AG08396 (cell line): Measurements from ENCODE around the gene NPR2.
A peak's percentile ranks its signal among the peaks of the same experiment; 100 is the strongest.

ENCODE experiments used
- DNase-seq: peaks from one replicate; pipeline ENCODE4 v3.0.0; 2012; ENCODE audit warnings: low spot score, mixed read lengths

Gene NPR2

GRCh38 chr9:35763803-35764202 is 27.6 kb upstream of the NPR2 start:
- no peak for DNase-seq

GRCh38 chr9:35766997-35767396 is 24.4 kb upstream of the NPR2 start:
- DNase-seq: no peak

- DNase-seq: no peak
These were observed 23.9 kb upstream of the NPR2 start for GRCh38 chr9:35767458-35767857.

- no peak for DNase-seq
These were observed 21.6 kb upstream of the NPR2 start for GRCh38 chr9:35769763-35770162.

- DNase-seq: no peak
These were observed 20.3 kb upstream of the NPR2 start for GRCh38 chr9:35771075-35771433.

- no peak for DNase-seq
These were observed 19.9 kb upstream of the NPR2 start for GRCh38 chr9:35771534-35771933.

- no peak for DNase-seq
These were observed 19.4 kb upstream of the NPR2 start for GRCh38 chr9:35771943-35772342.

- DNase-seq: no peak
These were observed 16.3 kb upstream of the NPR2 start for GRCh38 chr9:35774907-35775635.

- no peak for DNase-seq
These were observed 15.4 kb upstream of the NPR2 start for GRCh38 chr9:35776018-35776417.

GRCh38 chr9:35778496-35778895 is 12.9 kb upstream of the NPR2 start:
- no peak for DNase-seq

GRCh38 chr9:35781066-35781465 is 10.3 kb upstream of the NPR2 start:
- DNase-seq: no peak

GRCh38 chr9:35783418-35783817 is 8.0 kb upstream of the NPR2 start:
- no peak for DNase-seq

- no peak for DNase-seq
These were observed 1.9 kb upstream of the NPR2 start for GRCh38 chr9:35789541-35789940.

GRCh38 chr9:35790025-35790384 is 1.4 kb upstream of the NPR2 start:
- no peak for DNase-seq

- DNase-seq: peak; percentile 90
These were observed 750 bp upstream of the NPR2 start for GRCh38 chr9:35790385-35791296.

GRCh38 chr9:35792024-35792813 is 828 bp downstream of the NPR2 start:
- no peak for DNase-seq

GRCh38 chr9:35792826-35793225 is 1.4 kb downstream of the NPR2 start:
- no peak for DNase-seq

GRCh38 chr9:35793461-35793860 is 2.1 kb downstream of the NPR2 start:
- DNase-seq: no peak

- no peak for DNase-seq
These were observed 4.3 kb downstream of the NPR2 start for GRCh38 chr9:35795695-35796094.

- DNase-seq: no peak
These were observed 6.1 kb downstream of the NPR2 start for GRCh38 chr9:35797311-35798109.

- peak; percentile 39 for DNase-seq
These were observed 7.4 kb downstream of the NPR2 start for GRCh38 chr9:35798658-35799374.
